Measurements from ENCODE around the gene AHRR. TPM values are rescaled to one million over a fixed set of nuclear protein-coding genes. Genes with fewer than 3 reads are reported as not detected.

Gene AHRR
- total RNA-seq, 1 donor from 2014 or later: 11.3 TPM

DNA sequence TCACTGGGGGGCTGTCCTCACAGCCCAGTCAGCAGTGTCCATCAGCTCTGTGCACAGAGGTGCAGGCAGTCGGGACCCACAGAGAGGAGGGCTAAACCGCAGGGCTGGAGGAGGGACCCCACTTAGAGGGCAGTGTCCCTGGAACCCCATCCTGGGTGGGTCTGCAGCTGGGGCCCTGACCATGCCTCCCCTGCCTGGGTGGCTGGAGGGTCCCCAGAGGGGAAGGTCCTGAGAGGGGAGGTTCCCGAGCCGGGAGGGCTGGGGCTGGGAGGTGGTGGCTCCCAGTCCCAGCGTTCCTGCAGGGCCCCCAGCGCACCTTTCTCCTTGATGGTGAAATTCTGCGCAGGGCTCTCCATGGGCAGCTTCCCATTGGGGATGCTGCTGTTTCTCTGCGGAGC lies 154.2 kb downstream of the AHRR start:
- TF ChIP-seq, protein P1, sequence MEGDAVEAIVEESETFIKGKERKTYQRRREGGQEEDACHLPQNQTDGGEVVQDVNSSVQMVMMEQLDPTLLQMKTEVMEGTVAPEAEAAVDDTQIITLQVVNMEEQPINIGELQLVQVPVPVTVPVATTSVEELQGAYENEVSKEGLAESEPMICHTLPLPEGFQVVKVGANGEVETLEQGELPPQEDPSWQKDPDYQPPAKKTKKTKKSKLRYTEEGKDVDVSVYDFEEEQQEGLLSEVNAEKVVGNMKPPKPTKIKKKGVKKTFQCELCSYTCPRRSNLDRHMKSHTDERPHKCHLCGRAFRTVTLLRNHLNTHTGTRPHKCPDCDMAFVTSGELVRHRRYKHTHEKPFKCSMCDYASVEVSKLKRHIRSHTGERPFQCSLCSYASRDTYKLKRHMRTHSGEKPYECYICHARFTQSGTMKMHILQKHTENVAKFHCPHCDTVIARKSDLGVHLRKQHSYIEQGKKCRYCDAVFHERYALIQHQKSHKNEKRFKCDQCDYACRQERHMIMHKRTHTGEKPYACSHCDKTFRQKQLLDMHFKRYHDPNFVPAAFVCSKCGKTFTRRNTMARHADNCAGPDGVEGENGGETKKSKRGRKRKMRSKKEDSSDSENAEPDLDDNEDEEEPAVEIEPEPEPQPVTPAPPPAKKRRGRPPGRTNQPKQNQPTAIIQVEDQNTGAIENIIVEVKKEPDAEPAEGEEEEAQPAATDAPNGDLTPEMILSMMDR (IDR thresholded peaks at IDR 0.05): no peak
- no peak for DNase-seq
- Histone ChIP-seq H3K27ac (no peak overlapping the region), H3K9me3 (no peaks in the 10 kb centered on the region), H3K4me1 (peaks cover 18% of the 10 kb centered on the region), H3K27me3 (peaks cover 33% of the 10 kb centered on the region), H3K36me3 (no peaks in the 10 kb centered on the region), H3K4me3 (no peak overlapping the region)
- ATAC-seq: no peak
- intact Hi-C loops (cut with DNase I): no loop called here

DNA sequence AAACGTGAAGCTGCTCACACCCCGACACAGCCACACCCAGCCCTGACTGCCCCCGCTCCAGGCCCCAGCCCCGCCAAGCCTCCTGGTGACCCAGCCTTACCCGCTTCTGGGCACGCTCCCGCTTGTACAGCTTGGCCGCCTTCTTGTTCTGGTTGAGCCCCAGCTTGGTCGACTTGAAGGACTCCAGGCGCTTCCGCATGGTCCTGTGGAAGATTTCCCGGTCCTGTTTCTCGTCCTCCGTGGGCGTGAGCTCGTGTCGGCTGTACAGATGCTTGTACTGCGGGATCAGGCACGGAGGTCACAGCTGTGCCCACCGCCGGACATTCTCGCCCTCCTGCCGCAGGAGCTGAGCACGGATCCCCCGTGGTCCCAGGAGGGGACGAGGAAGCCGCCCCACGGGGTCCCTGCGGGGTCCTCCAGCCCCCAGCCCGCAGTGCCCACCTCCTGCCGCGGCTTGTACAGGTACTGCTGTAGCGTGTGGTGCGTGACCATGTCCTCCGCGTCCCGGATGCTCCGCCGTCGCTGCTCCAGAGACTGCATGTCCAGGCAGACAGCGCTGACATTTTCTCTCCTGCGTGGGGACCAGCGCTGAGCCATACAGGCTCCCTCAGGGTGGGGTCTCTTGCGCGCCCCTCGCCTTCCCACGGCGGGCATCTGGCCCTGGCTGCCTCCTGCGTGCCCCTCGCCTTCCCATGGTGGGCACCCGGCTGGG lies 154.7 kb downstream of the AHRR start:
- H3K27me3 ChIP-seq: peaks cover 38% of the 10 kb centered on the region
- TF ChIP-seq, protein P1 (IDR thresholded peaks at IDR 0.05): no peak
- H3K4me3 ChIP-seq: no peak overlapping the region
- ATAC-seq: no peak
- intact Hi-C loops (cut with DNase I): no loop called here
- no peaks in the 10 kb centered on the region for H3K9me3 ChIP-seq
- peaks cover 18% of the 10 kb centered on the region for H3K4me1 ChIP-seq
- no peaks in the 10 kb centered on the region for H3K36me3 ChIP-seq
- no peak overlapping the region for H3K27ac ChIP-seq
- no peak for DNase-seq

DNA sequence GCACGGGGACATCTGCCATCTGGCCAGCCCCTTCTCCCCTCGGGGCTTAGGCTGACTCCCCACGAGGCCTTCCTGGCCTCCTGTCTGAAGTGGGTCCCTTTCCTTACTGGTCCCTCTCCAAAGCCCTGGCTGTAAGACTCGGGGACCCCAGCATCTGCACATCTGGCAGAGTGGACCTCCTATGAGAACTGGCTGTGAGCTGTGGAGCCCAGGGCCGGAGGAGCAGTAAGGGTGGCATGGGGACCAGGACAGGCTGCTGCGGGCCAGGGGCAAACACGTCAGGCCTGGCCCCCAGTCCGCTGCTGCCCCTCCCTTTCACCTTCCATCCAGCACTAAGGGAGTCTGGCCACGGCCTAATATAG lies 155.3 kb downstream of the AHRR start:
- Histone ChIP-seq H3K36me3 (no peaks in the 10 kb centered on the region), H3K4me1 (peaks cover 12% of the 10 kb centered on the region), H3K27me3 (peaks cover 40% of the 10 kb centered on the region), H3K9me3 (no peaks in the 10 kb centered on the region), H3K27ac (no peak overlapping the region), H3K4me3 (no peak overlapping the region)
- DNase-seq (no peak), ATAC-seq (no peak)
- intact Hi-C loops (cut with DNase I): no loop called here
- TF ChIP-seq, protein P1 (IDR thresholded peaks at IDR 0.05): no peak

DNA sequence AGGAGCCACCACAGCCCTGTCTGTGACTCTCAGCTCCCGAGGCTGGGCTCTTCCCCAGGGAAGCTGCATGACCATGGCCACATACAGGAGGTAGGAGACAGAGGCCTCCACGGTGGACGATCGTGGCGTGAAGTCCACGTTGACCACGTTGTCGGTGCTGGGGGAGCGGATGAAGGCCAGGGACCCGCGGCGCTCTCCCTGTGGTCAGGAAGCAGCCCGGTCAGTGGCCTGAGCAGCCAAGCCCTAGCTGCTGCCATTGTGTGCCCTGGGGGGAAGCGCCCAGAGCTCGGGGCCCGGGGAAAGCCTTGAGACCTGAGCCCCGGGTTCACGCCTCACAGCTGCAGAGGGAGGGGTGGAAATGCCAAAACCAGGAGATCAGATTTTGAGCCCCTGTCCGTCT lies 155.7 kb downstream of the AHRR start:
- ATAC-seq (no peak), DNase-seq (no peak)
- H3K27ac ChIP-seq: no peak overlapping the region
- peaks cover 8% of the 10 kb centered on the region for H3K4me1 ChIP-seq
- TF ChIP-seq, protein P1 (IDR thresholded peaks at IDR 0.05): no peak
- no peaks in the 10 kb centered on the region for H3K9me3 ChIP-seq
- H3K36me3 ChIP-seq: no peaks in the 10 kb centered on the region
- intact Hi-C loops (cut with DNase I): no loop called here
- no peak overlapping the region for H3K4me3 ChIP-seq
- H3K27me3 ChIP-seq: peaks cover 44% of the 10 kb centered on the region

DNA sequence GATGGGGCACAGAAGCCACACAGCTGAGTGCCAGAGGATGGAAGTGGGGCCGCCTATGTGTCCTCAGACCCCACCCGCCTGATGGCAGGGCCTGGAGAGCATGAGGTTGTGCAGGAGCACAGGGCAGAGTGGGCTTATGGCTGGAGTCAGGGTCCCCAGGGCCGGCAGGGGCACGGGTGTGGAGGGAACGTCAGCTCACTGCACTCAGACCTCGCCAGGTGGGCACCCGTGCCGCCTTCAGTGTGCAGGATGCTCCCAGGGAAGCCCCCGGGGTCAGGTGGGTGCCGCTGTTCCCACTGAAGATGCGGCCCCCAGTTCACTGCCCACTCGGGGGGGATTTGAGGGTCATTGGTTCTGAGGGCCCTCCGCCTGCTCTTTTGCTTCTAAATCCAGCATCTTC lies 156.4 kb downstream of the AHRR start:
- no peak for ATAC-seq
- TF ChIP-seq, protein P1 (IDR thresholded peaks at IDR 0.05): no peak
- Histone ChIP-seq H3K36me3 (no peaks in the 10 kb centered on the region), H3K27me3 (peaks cover 50% of the 10 kb centered on the region), H3K4me1 (peaks cover 7% of the 10 kb centered on the region), H3K27ac (no peak overlapping the region), H3K4me3 (no peak overlapping the region), H3K9me3 (no peaks in the 10 kb centered on the region)
- intact Hi-C loops (cut with DNase I): no loop called here
- DNase-seq: no peak

Data from upper lobe of right lung (tissue), 1 donor.